AG04449 (cell line): ENCODE results near the gene TNS3.

ENCODE experiments used
- CTCF ChIA-PET: fragments of 350-600 bp; formaldehyde crosslinking; extraction: SDS; loops from one replicate; lab custom pipeline; 2021; ENCODE audit warnings: antibody characterized with exemption; lab: Yijun Ruan, JAX
- POLR2A ChIA-PET: fragments of 400-600, 350-600 bp; formaldehyde crosslinking; extraction: SDS; loops from one replicate; lab custom pipeline; 2020; ENCODE audit warnings: antibody characterized with exemption, inconsistent platforms; lab: Yijun Ruan, JAX
- DNase-seq: peaks from one replicate; pipeline ENCODE4 v3.0.0-alpha.2; 2010; ENCODE audit warnings: low read depth, low spot score
- H3K4me3 ChIP-seq: 2 replicates; pipeline ENCODE4 v1.5.1; 2011; ENCODE audit warnings: low read depth, mild to moderate bottlenecking, control low read depth, low read length
- TF ChIP-seq, protein P1 (sequence below): IDR thresholded peaks from one replicate; pipeline ENCODE4 v1.5.1; 2011; ENCODE audit warnings: mild to moderate bottlenecking, moderate library complexity, low read length, control low read depth, inconsistent platforms; ENCODE audit not compliant: insufficient read depth; ENCODE audit errors: missing control alignments

The TNS3 gene

DNA sequence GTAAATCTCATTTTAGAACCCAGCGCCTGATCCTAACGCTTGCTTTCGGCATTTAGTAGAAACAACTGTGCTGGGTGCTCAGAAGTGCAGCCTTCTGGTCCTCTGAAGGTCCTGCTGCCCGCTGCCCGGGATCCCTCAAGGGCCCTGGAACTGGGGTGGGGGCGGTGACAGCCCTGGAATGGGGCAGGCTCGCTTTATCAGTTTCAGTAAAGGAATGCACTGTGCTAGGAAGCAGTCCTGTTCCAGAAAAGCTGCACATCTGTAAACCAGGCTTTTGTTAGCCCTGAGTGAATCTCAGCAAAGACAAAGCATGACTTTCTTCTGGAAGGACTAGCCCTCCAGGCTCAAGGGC lies 254.6 kb downstream of the TNS3 start:
- peak overlapping the region; percentile 55 for H3K4me3 ChIP-seq
- no peak for DNase-seq
- ChIA-PET POLR2A (interaction anchor here (1.2 kb wide), 1 partner anchor 36 kb away, joined by 3 read pairs; no protein-coding TSS in a partner anchor), CTCF (interaction anchor here (1.3 to 2.4 kb wide), 7 partner anchors 9 to 73 kb away, joined by 3 to 13 read pairs (median 6); no protein-coding TSS in a partner anchor)
- TF ChIP-seq, protein P1, sequence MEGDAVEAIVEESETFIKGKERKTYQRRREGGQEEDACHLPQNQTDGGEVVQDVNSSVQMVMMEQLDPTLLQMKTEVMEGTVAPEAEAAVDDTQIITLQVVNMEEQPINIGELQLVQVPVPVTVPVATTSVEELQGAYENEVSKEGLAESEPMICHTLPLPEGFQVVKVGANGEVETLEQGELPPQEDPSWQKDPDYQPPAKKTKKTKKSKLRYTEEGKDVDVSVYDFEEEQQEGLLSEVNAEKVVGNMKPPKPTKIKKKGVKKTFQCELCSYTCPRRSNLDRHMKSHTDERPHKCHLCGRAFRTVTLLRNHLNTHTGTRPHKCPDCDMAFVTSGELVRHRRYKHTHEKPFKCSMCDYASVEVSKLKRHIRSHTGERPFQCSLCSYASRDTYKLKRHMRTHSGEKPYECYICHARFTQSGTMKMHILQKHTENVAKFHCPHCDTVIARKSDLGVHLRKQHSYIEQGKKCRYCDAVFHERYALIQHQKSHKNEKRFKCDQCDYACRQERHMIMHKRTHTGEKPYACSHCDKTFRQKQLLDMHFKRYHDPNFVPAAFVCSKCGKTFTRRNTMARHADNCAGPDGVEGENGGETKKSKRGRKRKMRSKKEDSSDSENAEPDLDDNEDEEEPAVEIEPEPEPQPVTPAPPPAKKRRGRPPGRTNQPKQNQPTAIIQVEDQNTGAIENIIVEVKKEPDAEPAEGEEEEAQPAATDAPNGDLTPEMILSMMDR = no peak

DNA sequence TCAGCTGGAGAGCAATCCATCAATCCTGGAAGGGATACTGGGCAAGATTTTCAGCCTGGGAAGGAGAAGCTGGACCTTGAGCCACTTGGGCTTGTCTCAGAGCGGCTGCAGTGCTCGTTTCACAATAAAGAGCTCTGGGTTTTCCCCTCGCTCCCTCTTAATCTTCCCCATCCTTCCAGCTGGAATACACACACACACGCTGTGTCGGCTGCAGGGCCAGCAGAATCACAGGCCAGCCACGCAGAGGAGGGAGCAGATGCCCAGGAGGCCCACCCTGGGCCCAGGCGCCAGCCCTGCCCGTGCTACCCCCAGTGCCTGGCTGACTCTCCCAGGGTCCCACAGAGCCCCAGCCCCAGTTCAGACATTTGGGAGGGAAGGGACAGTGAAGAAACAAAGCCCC lies 255.1 kb downstream of the TNS3 start:
- ChIA-PET POLR2A (interaction anchor here (0.9 to 1.2 kb wide), 3 partner anchors 9 to 36 kb away, joined by 3 to 4 read pairs (median 3); no protein-coding TSS in a partner anchor), CTCF (interaction anchor here (1.4 to 2.4 kb wide), 8 partner anchors 9 to 492 kb away, joined by 3 to 13 read pairs (median 6); no protein-coding TSS in a partner anchor)
- DNase-seq = no peak
- TF ChIP-seq, protein P1 = no peak
- peak overlapping the region; percentile 55 for H3K4me3 ChIP-seq

DNA sequence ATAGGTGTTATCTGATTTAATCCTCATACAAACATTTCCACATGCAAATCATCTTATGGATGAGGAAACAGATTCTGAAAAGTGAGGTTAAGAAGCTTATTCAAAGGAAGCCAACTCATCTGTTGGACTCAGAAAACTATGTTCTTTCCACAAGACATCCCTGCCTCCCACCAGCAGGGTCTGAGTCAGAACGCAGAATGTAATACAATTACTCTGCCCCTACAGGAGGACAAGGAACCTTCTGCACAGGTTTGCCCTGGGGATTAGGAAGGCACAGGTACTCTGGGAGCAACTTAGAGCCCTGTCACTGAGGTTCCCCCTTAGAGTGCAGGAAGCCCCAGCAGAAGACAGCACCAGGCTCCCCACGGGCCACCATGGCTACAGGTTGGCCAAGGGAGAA lies 255.7 kb downstream of the TNS3 start:
- ChIA-PET POLR2A (interaction anchor here (0.9 to 1.3 kb wide), 4 partner anchors 10 to 35 kb away, joined by 3 to 4 read pairs (median 3); no protein-coding TSS in a partner anchor), CTCF (interaction anchor here (0.7 to 2.9 kb wide), 13 partner anchors 8 to 492 kb away, joined by 3 to 19 read pairs (median 5); no protein-coding TSS in a partner anchor)
- peak overlapping the region; percentile 20; the same call in 1 of the 2 replicates for H3K4me3 ChIP-seq
- no peak for DNase-seq
- TF ChIP-seq, protein P1 = peak; percentile 49

DNA sequence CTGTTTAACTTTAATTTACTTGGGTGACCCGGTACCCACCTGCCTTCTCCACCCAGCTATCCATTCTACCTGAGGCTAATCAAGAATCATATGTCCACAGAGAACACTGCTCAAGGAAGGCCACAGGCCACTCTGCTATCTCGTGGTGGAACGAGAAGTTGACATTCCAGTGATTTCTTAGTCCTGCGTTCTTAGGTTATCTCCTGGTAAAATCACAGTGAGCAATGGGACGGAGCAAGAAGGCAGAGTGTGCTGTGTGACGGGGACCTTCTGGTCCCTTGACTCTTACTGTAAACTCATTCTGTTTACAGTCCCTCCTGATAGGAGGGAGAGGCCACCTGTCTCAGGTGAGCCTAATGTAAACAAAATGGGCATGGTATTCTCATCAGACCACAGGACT lies 256.6 kb downstream of the TNS3 start:
- no peak for DNase-seq
- ChIA-PET POLR2A (interaction anchor here (1.3 kb wide), 1 partner anchor 20 kb away, joined by 3 read pairs; no protein-coding TSS in a partner anchor), CTCF (interaction anchor here (0.9 to 2.9 kb wide), 9 partner anchors 7 to 493 kb away, joined by 3 to 19 read pairs (median 5); no protein-coding TSS in a partner anchor)
- TF ChIP-seq, protein P1 = no peak
- H3K4me3 ChIP-seq = no peak overlapping the region

DNA sequence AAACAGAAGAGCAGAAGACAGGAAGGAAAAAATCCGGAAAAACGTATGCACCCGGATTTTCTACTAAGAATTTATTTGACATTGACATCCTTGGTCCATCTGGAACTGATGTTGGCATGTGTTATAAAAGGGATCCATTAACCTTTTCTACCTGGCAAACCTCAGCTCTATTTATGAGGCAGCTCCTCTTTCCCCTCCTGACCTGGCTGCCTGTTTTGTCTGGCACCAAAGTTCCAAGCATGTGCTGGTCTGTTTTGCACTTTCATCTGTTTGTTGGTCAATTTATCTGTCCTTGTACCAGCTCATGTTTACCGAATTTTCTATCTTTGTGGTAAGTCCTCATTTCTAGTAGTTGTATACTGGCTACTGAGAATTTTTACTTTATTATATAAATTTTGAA lies 258.0 kb downstream of the TNS3 start:
- ChIA-PET POLR2A (no interaction called here), CTCF (interaction anchor here (1.0 to 2.9 kb wide), 3 partner anchors 12 to 58 kb away, joined by 4 to 19 read pairs (median 5); no protein-coding TSS in a partner anchor)
- no peak overlapping the region for H3K4me3 ChIP-seq
- no peak for DNase-seq
- TF ChIP-seq, protein P1 = no peak

DNA sequence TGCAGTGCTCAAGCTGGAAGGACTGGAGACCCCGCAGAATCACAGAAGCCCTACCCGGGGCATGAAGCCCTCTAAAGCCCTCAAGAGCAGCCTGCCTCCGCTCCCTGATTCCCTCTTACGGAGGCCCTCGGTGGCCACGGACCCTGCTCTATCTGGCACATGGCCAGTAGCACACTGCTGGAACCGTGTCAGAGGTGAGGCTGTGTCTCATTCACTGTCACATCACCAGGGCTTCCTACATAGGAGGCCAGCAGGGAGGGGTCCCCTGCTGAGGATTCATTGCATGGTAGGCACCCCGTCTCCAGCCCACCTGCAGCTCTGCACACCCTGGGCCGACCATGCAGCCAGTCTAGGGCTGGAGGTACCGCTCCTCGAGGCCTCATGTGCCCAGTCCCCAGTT lies 259.2 kb downstream of the TNS3 start:
- TF ChIP-seq, protein P1 = no peak
- H3K4me3 ChIP-seq = no peak overlapping the region
- no peak for DNase-seq
- ChIA-PET POLR2A (no interaction called here), CTCF (interaction anchor here (1.1 to 1.5 kb wide), 2 partner anchors 12 to 57 kb away, joined by 3 read pairs; no protein-coding TSS in a partner anchor)
